Measurements from ENCODE around the gene NISCH.

GRCh38 chr3:52524258-52524751 lies 68.9 kb downstream of the NISCH start:
- TF ChIP-seq CTCF (IDR thresholded peaks at IDR 0.05) (no peak), EZH2 (IDR thresholded peaks at IDR 0.05) (no peak)
